Left kidney (tissue), 2 donors: Measurements from ENCODE around the gene ZNF670. TPM values are rescaled to one million over a fixed set of nuclear protein-coding genes. Genes with fewer than 3 reads are reported as not detected.

Source experiments
- DNase-seq: peaks from one replicate; pipeline ENCODE4 v3.0.0-alpha.2; 2013
- polyA plus RNA-seq: library from polyadenylated mRNA; unstranded; fragments of 120-200 nt; gene quantifications from one replicate; pipeline ENCODE4 v1.2.1, GENCODE V29; 2013; ENCODE audit not compliant: insufficient read length

The ZNF670 gene
- polyA plus RNA-seq, 1 donor = 9.1 TPM

DNA sequence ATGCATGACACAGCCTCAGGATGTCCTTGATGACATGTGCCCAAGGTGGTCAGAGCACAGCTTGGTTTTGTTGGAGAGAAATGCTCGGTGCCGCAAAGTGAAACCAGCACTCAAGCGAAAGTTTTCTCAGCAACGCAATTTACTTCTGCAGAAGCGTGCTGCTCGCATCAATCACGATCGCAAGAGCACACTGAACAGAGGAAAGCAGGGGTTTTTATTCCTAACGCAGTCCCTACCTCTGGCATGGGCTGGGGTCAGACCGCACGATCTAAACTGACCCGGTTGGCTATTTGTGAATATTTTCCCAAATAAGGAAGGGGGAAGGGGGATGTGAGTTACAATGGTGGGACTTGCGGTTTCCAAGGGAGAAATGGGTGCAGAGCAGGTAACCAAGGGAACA, 26.4 kb upstream of the ZNF670 start:
- no peak for DNase-seq

GRCh38 chr1:247103859-247104591, 25.4 kb upstream of the ZNF670 start, which contains the start of gene ZNF669:
ZNF669 (minus strand) TSS chr1:247104356; CDS start chr1:247104199, 157 bp downstream.
- DNase-seq = peak; percentile 97

GRCh38 chr1:247102381-247102780, 23.8 kb upstream of the ZNF670 start:
- DNase-seq = no peak

DNA sequence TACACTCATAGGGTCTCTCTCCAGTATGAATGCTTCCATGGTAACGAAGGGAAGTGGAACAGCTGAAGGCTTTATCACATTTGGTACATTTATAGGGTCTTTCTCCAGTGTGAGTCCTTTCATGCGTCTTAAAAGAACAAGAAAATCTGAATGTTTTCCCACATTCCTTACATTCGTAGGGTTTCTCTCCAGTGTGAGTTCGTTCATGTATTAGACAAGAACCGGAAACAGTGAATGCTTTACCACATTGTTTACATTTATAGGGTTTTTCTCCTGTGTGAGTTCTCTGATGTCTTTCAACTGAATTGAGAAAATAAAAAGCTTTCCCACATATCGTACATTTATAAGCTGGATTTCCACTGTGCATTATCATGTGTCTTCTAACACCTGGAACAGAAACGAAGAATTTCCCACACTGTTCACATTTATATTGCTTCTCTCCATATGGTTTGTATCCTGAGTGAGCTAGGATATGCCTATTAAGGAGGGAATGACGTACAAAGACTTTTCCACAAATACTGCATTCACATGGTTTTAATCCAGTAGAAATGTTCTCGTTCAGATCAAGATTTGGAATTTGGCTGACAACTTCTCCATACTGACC, 22.2 kb upstream of the ZNF670 start:
- DNase-seq = no peak

- DNase-seq = no peak
These were observed 18.3 kb upstream of the ZNF670 start for GRCh38 chr1:247096958-247097357.

DNA sequence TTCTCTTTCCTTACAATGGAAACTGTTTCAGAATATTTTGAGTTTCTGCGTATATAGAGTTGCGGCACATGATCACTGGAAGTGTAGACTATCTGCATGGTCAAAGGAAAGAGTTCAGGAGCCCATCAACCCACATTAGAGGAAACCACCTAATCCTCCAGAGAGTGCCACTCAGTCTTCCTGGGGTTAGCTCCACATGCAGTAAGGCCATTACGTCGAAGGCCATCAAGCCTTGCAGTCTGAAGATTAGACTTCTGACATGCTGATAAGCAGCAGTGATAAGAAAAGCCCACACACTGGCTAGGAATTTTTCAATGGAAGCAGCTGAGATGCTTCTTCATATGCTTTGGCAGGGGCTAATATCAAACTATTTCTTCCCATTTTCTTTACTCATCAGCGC, 17.9 kb upstream of the ZNF670 start:
- no peak for DNase-seq

DNA sequence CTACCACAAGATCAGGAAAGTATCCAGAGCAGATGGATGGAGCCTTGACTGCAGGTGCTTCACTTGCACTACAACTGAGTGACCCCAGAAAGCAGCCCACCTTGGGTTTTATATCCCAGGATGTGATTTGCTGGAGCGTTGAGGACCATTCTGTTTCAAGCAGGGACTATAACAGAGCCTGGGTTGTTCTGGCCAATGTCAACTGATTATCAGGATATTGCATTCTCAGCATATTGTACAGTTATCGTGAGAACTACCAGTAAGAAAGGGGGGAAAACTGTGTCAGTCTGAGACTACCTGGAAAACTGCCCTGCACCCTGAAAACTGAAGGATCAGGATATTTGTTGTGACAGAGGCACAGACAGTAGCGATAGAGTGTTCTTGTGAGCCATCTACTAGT, 17.5 kb upstream of the ZNF670 start:
- DNase-seq = no peak

- DNase-seq = no peak
These were observed 11.8 kb upstream of the ZNF670 start for GRCh38 chr1:247090455-247090854.

DNA sequence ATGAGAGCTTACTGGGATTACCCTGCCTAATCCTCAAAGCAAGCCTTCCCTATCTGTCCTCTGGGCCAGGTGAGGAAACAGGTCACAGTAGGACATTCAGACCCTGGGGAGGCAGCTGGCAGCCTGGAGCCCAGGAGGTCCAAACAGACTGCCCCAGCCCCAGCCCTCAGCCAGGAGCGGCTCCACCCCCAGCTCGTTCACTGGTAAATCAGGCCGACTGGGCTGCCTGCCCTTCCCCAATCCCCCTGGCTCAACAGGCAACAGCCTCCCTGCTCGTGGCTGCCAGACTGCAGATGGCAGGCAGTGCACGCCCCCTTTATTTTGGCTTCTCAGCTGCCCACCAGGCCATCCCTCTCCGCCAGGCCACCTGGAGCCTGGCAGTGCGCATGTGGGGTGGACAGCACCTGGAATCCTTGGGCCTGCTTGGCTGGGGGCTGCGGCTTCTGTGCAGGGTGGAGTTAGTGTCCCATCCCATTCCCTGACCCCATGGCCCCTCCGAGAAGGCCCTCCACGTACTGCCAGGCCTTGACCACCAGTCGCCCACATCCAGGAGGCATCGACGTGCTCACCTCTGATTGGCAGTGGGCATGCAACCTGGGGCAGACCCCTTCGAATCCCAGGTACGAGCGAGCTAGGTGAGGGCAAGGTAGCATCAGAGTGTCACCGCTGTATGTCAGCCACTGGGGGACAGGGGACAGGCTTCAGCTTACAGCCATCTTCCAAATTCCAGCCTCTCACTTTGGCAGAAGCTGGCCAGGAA, 11.2 kb upstream of the ZNF670 start:
- DNase-seq = no peak

- DNase-seq = no peak
These were observed 10.4 kb upstream of the ZNF670 start for GRCh38 chr1:247088967-247089366.

DNA sequence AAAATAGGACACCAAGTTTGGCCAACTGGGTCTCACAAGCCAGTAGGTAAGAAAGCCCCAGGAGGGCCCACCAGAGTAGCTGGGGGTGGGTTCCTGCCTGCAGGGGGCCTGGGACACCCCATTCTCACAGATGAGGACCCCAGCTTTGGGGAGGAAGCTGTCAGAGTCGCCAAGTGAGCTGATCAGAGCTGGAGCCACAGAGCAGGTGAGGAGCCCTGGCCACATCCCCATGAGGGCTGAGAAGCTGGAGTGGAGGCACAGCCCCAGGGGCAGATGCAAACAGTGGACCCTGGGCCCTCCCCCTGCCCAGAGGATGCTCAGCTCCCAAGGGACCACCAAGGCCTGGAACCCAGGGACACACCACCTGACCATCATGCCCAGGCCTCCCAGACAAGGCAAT, 8.6 kb upstream of the ZNF670 start:
- DNase-seq = no peak

- DNase-seq = no peak
These were observed 6.7 kb upstream of the ZNF670 start for GRCh38 chr1:247085310-247085709.

GRCh38 chr1:247084771-247085170, 6.2 kb upstream of the ZNF670 start:
- DNase-seq = no peak

DNA sequence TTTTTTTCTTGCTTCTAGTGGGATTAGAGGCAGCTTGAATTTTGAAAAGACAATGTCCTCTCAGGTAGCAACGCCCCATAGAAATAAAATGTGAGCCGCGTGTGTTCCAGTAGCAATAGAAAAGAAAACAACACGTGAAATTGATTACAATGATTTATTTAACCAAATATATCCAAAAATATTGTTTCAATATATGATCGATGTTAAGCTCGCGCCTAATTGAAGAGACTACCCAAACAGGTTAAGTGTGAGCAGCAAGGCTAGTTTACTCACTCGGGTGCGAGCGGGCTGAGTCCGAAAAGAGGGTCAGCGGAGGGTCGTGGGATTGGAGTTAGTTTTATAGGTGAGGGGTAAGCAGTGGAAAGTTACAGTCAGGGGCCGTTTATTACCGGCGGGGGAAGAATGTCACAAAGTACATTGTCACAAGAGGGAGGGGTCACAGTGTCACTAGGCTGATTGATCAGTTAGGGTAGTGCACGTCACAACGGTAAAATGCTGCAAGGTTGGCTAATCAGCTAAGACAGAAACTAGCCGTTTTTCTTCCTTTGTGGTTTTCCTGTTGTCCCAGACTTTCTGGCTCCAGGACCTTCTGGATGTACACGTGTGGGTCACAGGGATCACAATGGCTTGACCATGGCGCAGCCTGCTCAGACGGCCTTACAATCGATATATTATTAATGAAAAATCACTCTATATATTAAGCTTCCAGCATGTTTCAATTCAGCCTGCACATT, 697 bp upstream of the ZNF670 start:
- no peak for DNase-seq

- DNase-seq = peak; percentile 17
These were observed 744 bp downstream of the ZNF670 start for GRCh38 chr1:247077876-247078257.

DNA sequence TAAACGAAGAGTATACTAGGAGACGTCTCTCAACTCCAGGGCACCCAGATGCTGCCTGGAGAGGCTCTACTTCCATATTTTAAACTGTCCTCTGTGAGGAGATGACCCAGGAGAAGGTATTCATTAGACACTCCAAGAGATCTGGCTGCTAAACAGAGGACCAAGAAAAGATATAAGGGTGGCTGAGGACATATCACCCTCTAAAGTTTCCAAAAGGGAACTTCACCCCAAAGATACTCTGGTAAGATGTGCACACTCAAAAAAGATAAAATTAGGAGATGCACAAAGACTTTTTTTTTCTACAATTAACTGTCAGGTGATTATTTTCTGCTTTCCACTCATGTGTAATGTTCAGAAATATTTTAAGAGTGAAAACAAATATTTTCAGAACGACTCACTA, 1.4 kb downstream of the ZNF670 start:
- no peak for DNase-seq

- DNase-seq = no peak
These were observed 8.0 kb downstream of the ZNF670 start for GRCh38 chr1:247070645-247071044.

DNA sequence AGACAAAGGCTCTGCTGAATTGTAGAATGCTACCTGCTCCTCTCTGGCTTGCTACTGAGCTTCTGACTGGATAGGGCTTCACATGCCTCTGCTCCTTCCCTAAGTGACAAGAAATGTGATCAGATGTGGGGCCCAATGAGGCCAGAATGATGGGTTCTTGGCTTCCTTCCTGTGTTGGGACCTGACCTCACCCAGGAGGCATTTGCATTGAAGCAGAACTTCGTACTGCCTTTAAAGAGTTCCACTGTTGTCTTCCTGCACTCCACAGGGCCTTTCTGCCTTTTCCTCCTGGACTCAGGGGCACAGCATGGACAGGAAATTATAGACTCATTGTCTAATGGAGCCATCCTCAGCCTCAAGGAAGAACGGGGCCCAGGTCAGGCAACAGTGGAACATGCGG, 14.3 kb downstream of the ZNF670 start:
- DNase-seq = no peak

- DNase-seq = no peak
These were observed 17.8 kb downstream of the ZNF670 start for GRCh38 chr1:247060771-247061170.

DNA sequence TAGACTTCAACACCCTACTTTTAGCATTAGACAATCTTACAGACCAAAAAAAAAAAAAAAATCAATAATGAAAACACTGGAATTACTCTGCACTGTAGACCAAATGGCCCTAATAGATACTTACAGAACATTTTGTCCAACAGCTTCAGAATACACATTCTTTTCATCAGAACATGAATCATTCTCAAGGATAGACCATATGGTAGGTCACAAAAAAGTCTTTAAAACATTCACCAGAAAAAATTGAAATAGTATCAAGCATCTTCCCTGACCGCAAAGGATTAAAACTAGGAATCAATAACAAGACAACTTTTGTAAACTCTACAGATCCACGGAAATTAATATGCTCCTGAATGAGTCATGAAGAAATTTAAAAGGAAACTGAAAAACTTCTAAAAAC, 22.5 kb downstream of the ZNF670 start:
- DNase-seq = no peak

- no peak for DNase-seq
These were observed 23.6 kb downstream of the ZNF670 start for GRCh38 chr1:247054992-247055415.

GRCh38 chr1:247047702-247048101, 30.9 kb downstream of the ZNF670 start:
- DNase-seq = no peak

DNA sequence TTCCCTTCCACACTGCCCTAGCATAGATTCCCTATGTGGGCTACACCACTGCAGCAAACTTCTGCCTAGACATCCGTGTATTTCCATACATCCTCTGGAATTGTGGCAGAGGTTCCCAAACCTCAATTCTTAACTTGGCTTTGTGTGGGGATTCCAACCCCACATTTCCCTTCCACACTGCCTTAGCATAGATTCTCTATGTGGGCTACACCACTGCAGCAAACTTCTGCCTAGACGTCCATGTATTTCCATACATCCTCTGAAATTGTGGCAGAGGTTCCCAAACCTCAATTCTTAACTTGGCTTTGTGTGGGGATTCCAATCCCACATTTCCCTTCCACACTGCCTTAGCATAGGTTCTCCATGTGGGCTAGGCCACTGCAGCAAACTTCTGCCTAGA, 31.4 kb downstream of the ZNF670 start:
- DNase-seq = no peak
